ENCODE data around the gene GRAMD1B. TPM values are rescaled to one million over a fixed set of nuclear protein-coding genes. Genes with fewer than 3 reads are reported as not detected.
A peak's percentile ranks its signal among the peaks of the same experiment; 100 is the strongest.

The GRAMD1B gene
- polyA plus RNA-seq, 3 donors, result 11.9 to 15.3 (median 12.8) TPM

GRCh38 chr11:123575441-123575840, 145.4 kb downstream of the GRAMD1B start:
- DNase-seq (ENCODE audit: extremely low read depth in 1 of 11, low read depth in 9 of 11, low spot score in 4 of 11), result no peak

DNA sequence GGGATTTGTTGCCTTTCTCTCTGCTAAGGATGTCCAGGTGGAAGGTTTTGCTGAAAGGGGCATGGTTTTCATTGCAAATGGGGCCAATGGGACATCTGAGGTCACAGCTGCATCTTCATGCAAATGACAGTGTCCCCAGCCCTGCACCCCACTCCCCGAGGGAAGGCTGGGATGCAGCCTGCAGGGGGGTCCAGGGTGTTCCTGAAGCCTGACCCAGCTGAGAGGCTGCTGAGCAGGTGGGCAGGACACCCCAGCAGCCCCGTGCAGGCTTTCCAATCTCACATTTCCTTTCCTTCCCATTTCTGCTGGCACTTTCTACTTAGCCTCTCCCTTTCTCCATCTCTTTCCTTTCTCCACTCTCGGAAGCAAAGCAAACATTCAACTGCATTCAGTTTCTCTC, 146.0 kb downstream of the GRAMD1B start:
- no peak for DNase-seq (ENCODE audit: extremely low read depth in 1 of 11, low read depth in 9 of 11, low spot score in 4 of 11)

DNA sequence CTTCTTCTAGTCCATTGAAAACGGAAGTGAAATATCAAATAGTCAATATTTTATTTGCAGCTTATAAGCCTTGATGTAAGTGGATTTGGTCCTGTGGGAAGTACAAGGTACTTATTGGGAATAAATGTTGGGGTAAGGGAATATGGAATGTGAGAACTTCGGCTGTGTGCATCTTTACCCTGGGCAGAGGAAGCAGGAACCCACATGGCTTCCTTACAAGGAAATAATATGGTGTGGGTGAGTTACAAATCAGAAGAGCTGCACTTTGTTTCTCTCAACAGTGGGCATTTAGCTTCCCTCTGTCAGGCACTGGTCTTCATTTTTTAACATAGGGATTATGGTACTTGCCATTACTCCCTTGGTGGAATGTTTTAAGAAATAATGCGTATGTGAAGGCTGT, 146.4 kb downstream of the GRAMD1B start:
- DNase-seq (ENCODE audit: extremely low read depth in 1 of 11, low read depth in 9 of 11, low spot score in 4 of 11), result no peak

GRCh38 chr11:123577081-123577598, 147.1 kb downstream of the GRAMD1B start:
- peak in 1 of 11 donors; percentile 26 for DNase-seq (ENCODE audit: extremely low read depth in 1 of 11, low read depth in 9 of 11, low spot score in 4 of 11)

GRCh38 chr11:123578778-123579481, 148.9 kb downstream of the GRAMD1B start:
- no peak for DNase-seq (ENCODE audit: extremely low read depth in 1 of 11, low read depth in 9 of 11, low spot score in 4 of 11)

- no peak for DNase-seq (ENCODE audit: extremely low read depth in 1 of 11, low read depth in 9 of 11, low spot score in 4 of 11)
These were observed 149.4 kb downstream of the GRAMD1B start for GRCh38 chr11:123579482-123579812.

- DNase-seq (ENCODE audit: extremely low read depth in 1 of 11, low read depth in 9 of 11, low spot score in 4 of 11), result no peak
These were observed 150.1 kb downstream of the GRAMD1B start for GRCh38 chr11:123580137-123580536.

DNA sequence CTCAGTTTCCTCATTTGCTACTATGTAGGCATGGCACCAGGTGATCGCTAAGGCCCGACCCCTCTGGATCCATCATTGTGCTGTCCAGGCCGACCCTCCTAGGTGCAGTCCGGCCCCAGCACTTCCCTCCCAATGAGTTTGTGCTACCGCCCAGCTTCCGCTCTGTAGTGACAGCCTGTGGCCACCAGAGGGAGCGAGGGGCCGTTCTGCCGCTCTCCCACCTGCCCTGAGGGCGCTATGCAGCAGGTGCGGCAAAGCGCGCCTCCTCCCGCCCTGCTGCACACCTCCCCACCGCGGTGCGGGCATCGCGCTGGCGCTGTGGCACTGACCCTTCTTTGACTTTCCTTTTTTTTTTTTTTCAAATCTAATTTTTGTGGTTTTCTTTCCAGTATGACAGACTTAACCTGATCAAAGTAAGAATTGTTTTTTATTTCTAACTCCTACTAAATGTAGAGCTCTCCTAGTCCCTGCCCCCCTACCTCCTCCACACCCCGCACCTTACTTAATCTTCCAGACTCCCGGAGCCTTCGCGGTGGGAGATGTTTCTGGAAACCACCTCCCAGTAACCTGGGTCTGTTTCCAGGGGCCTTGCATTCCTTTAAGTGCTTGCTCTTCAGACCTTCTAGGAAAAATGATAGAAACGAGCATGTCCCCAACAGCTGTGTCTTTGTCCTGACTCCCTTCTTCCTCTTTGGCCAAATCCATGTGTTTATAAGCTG, 150.6 kb downstream of the GRAMD1B start:
- DNase-seq (ENCODE audit: extremely low read depth in 1 of 11, low read depth in 9 of 11, low spot score in 4 of 11), result peak in 2 of 11 donors; percentile 39 to 55

DNA sequence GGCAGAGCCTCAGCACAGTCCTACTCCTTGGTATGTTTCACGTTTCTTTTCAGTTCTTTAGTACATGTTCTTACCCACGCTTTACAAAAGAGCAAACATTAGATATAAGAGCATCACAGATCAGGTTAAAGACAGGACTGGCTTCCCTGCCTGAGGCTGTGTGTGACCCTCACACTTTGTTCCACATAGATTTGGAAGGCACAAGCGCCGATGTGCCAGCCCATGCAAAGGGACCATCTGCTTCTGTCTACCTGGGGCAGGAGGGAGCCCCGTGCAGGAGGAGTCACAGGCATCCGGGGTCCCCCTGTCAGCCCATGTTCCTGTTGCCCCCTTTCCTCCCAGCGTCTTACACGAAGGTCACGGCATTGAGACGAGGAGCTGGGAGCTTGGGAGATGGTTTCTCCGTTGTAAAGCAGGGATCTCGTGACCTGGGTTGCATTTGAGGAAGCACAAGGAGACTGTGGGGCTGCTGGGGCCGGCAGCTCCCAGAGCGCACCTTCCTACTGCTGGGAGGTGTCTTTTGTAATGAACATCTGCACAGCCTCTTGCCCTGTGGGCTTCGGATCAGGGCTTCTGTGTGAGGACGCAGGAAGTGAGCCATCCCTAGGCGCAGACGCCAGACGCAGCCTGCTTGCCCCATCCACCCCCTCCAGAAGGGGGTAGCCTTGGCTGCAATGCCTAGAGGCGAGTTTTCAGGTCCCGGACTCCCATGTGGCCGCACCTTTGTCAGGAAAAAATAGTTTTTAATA, 151.8 kb downstream of the GRAMD1B start:
- DNase-seq (ENCODE audit: extremely low read depth in 1 of 11, low read depth in 9 of 11, low spot score in 4 of 11), result no peak

DNA sequence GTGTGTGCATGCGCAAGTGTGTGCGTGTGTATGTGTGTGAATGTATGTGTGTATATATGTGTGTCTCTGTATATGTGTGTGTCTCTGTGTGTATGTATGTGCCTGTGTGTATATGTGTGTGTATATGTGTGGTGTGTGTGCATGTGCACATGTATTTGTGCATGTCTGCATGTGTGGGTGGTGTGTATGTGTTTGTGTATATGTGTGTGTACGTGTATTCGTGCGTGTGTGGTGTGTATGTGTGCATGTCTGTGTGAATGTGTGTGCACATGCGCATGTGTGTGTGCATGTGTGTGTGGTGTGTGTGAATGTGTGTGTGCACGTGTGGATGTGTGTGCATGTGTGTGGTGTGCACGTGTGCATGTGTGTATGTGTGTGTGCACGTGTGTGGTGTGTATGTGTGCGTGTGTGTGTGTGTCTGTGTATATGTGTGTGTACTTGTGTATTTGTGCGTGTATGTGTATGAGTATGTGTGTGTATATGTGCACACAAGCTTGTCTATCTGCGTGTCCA, 153.0 kb downstream of the GRAMD1B start:
- no peak for DNase-seq (ENCODE audit: extremely low read depth in 1 of 11, low read depth in 9 of 11, low spot score in 4 of 11)

GRCh38 chr11:123584186-123584585, 154.1 kb downstream of the GRAMD1B start:
- DNase-seq (ENCODE audit: extremely low read depth in 1 of 11, low read depth in 9 of 11, low spot score in 4 of 11), result no peak

DNA sequence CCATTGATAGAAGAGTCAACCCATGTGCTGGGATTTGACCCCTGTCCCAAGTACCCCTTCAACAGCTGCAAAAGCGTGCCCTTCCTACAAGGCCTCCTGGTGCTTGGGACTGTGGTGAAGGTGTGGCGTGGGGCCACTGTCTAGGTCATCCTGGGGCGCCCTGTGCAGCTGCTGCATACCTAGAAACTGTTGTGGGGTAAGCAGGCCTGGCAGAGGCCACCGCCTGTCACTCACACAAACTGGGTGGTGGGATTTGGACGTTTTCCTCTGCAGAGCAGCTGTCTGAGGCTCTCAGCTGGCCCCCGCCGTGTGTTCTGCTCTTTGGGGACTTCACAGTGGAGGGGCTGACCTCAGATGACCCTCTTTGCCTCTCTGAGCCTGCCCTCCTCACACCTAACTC, 154.7 kb downstream of the GRAMD1B start:
- DNase-seq (ENCODE audit: extremely low read depth in 1 of 11, low read depth in 9 of 11, low spot score in 4 of 11), result no peak

DNA sequence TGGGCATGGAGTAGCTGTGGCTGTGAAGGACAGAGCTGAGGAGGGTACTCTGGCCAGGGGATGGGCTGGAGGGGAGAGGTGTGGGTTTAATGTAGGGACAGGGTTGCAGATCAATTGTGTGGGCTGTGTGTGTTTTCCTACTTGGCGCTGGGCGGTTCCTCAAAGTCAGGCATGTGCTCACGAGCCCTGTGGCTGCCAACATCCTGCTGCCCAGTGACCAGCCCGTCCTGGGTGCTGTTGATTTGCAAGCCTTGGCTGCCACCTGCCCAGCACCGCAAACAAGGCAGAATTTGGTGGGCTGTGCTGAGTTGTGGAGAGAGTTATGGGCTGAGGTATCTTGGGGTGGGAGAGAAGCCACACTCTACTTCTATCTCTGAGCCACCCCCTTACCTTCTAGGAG, 155.1 kb downstream of the GRAMD1B start:
- DNase-seq (ENCODE audit: extremely low read depth in 1 of 11, low read depth in 9 of 11, low spot score in 4 of 11), result no peak

DNA sequence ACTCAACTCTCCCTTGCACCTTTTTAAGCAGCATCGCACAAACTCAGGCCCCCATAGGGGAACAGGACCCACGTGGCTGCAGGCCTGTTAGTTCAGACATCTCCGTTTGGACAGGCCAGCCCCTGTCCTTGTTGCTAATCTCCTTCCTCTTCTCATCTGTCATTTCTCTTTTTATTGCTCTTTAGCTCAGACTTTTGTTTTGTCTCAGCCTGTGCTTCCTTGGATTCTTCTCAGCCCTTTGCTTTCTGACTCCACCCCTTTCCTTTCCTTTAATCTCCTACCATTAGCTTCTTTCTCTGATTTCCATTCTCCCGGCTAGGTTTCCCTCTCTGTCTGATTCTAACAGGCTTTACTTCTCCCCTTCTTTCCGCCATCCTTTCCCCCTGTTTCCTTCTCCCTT, 155.6 kb downstream of the GRAMD1B start:
- no peak for DNase-seq (ENCODE audit: extremely low read depth in 1 of 11, low read depth in 9 of 11, low spot score in 4 of 11)

- no peak for DNase-seq (ENCODE audit: extremely low read depth in 1 of 11, low read depth in 9 of 11, low spot score in 4 of 11)
These were observed 156.5 kb downstream of the GRAMD1B start for GRCh38 chr11:123586568-123586967.

GRCh38 chr11:123587044-123587443, 157.0 kb downstream of the GRAMD1B start:
- DNase-seq (ENCODE audit: extremely low read depth in 1 of 11, low read depth in 9 of 11, low spot score in 4 of 11), result no peak

- no peak for DNase-seq (ENCODE audit: extremely low read depth in 1 of 11, low read depth in 9 of 11, low spot score in 4 of 11)
These were observed 157.5 kb downstream of the GRAMD1B start for GRCh38 chr11:123587559-123587958.

DNA sequence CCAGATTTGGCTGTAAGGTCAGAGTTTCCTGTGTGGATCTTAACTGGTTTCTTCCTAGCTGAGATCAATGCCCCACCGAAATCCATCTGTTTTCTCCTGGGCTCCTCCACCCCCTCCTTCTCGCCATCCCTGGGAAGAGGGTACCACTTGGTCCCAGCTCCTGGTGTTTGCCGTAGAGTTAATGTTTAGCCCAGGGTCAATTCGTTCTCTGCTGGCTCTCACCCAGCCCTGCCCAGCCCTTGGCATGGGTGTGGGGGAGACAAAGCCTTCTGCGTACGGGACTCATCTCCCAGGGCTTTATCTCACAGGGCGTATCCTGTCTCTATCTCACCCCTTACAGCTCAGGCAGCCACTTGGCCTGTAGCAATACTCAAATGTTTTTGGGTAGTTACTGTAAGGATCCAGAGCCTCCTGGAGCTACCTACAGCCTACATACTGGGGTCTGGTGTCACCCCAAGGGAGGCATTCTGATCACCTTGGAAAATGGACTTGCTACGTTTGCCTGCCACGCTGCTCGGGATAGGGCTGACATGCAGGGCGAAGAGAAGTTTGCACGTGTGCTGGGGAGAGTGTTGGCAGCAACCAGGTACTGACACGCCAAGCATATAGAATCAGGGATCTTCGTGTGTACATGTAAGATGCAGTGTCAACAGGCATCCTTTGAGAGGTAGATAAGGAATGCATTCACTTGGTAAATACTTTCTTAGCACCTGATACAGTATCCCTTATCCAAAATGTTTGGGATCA, 158.2 kb downstream of the GRAMD1B start:
- DNase-seq (ENCODE audit: extremely low read depth in 1 of 11, low read depth in 9 of 11, low spot score in 4 of 11), result no peak

DNA sequence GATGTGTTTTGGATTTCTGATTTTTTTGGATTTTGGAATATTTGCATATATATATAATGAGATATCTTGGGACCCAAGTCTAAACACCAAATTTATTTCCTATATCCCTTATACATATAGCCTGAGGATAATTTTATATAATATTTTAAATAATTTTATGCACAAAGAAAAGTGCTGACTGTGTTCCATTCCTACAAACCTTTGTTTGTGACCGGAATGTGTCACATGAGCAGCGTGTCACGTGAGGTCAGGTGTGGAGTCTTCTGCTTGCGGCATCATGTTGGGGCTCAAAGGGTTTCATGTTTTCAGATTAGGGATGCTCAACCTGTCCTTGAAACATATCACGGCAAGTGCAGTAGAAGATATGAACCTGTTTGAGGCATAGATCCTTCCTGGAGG, 158.8 kb downstream of the GRAMD1B start:
- DNase-seq (ENCODE audit: extremely low read depth in 1 of 11, low read depth in 9 of 11, low spot score in 4 of 11), result no peak

All from renal cortex interstitium (tissue), 11 donors.